Amniotic stem cell (primary cell): ENCODE data around the gene YBX1.
A peak's percentile ranks its signal among the peaks of the same experiment; 100 is the strongest.
"Not testable (repeated sequence)": the region's sequence is repeated elsewhere in the genome, so short reads cannot be mapped to it uniquely, and the experiment has no call there.

ENCODE experiments used
- DNase-seq: peaks from one replicate; lab custom pipeline; 2025; lab: John Stamatoyannopoulos, UW

Gene YBX1

DNA sequence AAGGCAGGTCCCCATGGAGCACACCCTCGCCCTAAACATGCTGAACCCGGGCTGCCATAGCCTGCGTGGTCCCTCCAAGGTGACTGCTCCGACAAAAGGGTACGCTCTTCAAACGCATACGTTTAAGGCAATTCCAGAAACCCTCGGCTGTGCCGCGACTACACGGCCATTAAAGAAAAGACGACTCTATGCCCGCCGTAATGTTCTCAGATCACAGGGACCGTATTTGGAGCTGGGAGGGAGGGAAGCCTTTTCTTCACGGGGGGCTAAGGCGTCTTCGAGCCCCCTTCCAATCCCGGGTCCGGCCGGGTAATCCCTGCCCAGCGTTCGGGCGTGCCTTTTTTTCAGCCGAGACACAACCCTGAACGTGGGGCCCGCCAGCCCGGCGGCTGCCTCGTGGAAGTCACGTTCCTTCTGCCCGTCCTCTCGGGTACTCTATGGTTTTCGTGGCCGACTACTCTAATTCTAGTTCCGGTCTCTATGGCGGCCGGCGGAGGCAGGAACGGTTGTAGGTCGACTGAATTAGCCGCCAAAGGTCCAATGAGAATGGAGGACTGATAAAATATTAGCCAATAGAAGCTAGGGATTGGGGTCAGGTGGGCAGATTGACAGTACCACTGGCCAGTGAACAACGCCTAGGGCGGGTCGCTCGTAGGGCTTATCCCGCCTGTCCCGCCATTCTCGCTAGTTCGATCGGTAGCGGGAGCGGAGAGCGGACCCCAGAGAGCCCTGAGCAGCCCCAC is at the start of gene YBX1:
Gene YBX1 (plus strand): TSS at position 678 of the 743 bp plus-strand sequence. CDS start 148 bp downstream, outside the sequence.
- DNase-seq = peak; percentile 98

DNA sequence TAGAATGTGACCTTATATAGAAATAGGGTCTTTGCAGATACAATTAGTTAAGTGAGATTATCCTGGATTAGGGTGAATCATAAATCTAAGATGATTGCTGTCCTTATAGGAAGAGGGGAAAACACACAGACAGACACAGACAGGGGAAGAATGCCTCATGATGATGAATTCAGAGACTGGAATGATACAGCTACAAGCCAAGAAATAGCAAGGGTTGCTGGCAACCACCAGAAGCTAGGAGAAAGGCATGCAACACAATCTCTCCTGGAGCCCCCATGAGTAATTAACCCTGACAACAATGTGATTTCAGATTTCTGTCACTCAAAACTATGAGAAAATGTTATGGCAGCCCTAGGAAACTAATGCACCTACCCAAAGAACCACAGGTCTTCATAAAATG is 43.1 kb upstream of the YBX1 start:
- no peak for DNase-seq

DNA sequence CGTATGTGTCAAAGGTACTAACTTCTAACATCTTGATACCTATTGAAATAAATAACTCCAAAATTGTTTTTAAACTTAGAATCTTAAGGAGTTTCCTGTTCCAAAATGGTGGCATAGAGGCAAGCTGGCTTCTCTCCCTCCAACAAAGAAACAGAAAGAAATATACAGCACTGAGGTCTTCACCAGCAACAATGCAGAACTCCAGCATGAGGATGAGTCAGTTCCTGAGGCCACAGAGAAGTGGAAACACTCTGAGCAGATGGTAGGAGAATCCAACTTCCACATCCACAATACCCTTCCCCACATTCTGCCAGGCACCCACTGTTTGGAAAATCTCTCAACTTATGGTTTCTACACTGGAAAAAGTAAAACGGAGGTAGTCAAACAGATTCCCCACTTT is 36.2 kb upstream of the YBX1 start:
- no peak for DNase-seq

DNA sequence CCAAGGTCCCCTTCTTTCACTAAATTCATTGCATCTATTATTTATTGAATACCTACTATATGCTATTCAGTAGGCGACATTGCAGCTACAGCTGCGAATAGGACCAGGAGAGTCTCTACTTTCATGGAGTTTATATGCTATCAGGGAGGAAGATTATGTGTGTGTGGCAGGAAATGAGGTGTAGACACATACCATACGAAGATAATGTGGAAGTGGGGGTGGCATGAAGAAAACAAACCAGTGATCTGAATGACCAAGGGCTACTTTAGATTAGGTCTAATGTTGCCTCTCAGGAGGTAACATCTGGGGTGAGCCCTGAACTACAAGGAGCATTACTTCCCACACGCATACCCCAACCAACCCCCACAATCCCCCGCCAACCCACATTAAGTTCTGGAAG is 25.0 kb upstream of the YBX1 start:
- no peak for DNase-seq

DNA sequence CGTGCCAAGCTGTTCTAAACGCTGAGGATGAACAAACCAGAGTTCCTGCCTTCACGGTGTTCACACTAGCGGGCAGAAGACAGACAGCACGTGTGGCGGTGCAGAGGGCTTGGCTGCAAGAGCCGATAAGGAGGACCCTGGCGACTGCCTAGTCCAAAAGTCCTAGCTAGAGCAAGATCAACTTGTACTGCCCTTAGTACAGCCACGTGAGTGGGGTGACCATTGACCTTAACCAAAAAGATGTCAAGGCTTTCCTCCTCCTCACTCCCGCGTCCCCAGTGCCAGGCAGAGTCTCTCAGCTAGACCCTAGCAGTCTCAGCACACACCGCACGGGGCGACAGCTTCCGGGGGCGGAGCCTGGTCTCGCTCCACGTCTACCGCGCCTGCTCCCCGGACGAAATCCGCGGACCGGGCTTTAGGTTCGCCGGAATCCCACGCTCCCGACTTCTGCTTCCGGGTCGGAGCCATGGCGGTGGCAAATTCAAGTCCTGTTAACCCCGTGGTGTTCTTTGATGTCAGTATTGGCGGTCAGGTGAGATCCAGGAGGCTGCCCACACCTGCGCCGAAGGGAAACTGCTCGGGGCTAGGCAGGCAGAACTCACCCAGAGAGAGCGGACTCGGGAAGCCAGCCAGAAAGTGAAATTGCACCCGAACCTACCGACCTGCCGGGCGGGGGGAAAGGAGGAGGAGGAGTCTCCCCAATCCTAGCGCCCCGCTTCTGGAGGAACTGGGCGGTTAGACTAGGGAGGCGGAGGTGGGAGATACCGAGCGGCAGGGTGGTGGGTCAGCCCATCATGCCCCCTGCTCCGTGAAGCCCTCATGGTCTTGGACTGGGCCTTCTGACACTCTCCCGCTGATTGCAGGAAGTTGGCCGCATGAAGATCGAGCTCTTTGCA is 24.0 kb upstream of the YBX1 start, which contains the start of gene PPIH:
Gene PPIH (plus strand): TSS at position 443 of the 896 bp plus-strand sequence. CDS start 24 bp downstream, at position 467.
- DNase-seq = peak; percentile 73

DNA sequence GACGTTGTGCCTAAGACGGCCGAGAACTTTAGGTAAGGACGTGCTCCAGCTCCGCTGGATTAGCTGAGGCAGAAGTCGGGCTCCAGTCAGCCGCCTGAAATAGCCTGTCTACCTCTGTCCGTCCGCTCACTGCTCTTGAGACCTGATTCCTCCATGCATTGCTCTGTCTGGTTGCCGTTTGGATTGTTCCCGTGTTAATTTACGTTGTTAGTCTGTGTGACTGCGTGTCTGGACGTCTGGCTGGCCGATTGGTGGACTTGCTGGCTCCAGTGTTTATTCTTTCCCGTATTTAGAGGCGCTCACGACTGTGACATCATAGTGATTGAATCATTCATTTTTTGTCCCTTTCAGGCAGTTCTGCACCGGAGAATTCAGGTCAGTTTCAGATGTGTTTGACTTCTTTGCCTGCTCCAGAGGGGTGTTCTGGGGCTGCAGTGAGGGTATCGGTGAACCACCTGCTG is 23.3 kb upstream of the YBX1 start:
- DNase-seq = no peak

DNA sequence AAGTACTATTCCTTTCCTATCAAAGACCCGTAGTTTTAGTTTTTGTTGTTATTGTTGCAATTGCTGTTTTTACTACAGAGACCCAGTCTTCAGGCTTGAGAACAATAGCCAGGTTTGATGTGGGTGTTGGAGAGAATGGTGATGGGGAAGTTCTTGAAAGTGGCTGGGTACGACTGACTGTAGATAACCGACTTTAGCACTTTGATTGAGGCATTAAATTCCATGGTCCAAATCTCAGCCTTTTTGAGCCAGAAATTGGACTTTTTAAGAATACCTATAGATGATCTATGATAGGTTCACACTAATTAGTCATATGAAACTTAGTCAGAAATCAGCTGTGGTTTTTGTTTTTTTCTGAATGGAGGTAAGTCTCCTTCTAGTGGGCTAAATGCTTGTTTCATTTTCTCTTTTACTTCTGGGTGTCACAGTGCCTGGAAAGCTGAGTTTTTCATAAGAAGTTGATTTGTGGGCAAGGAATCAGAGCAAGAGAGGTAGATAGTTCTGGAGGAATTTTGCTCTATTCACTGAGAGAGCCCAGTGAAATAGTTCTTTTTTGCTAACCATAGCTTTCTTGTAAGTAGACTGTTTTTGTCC is 21.2 kb upstream of the YBX1 start:
- DNase-seq = no peak

DNA sequence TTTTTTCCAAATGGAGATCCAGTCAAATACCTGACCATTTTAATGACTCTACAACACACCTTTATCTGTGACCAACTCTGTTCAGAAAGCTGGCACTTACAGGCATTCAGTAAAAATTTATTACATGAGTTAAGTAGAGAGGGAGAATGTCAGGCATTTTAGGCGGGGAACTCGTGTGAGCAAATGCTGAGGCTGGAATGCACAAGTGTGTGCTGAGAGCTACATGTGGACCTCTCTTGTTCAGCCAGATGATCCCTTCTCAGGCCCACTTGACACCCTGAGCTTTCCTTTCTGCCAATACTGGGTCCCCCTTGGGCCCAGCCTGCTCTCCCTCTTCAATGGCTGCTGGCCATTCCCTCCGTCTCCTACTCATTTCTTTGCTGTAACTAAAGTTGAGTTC is 12.3 kb upstream of the YBX1 start:
- no peak for DNase-seq

DNA sequence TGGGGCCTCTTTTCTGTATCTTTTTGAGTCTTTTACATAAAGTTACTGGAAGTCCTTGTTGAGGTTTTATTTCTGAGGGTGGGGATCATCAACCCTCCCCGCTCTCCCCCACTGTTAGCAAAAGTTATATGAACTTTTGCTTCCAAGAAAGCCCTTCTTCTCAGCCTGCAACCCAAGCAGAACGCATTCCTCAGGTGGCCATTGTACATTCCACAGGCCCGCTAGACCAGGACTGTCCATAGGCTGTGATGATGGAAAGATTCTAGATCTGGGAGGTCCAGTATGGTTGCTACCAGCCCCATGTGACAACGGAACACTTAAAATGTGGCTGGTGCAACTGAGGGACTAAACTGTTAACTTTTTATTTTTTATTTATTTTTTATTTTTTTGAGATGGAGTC is 11.8 kb upstream of the YBX1 start:
- no peak for DNase-seq

DNA sequence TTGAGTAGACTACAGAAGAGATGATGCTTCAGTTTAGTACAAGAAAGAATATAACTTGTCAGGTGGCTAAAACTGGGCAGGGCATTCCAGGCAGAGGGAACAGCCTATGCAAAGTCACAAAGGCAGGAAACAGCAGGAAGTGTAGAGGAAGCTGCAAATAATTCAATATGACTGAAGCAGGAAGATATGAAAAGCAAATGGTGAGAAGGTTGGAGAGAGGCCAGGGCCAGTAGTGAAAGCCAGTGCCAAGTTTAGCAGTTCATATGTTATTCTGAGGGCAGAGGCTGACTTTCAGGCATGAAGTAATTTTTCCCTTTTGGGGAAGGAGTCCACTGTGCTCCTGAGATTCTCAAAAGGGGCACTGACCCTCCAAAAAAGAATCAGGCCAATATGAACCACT is 8.0 kb upstream of the YBX1 start:
- no peak for DNase-seq

DNA sequence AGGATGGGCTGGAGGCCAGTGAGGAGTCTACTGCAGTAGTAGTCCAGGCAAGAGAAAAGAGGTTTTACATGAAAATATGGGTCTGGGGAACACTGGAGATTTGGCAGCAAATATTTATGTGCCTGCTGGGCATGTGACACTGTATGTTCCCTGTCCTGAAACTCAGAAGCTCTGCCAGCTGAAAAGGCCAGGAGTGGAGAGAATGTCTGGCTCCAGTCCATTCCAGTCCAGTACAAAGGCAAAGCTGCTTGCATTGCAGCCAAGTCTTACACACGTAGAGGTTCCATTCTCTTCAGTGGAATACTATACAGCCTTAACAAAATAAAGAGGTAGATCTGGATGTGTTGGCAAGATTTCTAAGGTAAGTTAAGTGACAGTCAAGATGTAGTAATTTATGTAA is 7.5 kb upstream of the YBX1 start:
- DNase-seq = no peak

DNA sequence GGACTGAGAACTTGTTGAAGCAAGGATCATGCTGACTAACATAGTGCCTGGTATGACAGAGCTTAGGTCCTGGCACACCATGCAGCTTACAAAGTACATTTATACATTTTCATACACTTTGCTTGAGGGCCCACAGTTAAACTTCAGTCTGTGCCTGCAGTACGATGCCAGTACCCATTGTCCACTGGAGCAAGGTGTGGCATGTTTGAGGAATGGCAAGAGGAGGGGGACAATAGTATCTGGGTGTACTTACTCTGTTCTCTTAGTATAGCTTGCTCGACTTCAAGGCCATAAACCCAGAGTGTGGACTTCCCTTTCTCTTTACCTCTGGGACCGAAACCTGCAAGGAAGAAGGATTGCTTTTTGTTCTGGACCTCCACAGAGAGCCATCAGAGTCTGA is 6.8 kb upstream of the YBX1 start:
- no peak for DNase-seq

DNA sequence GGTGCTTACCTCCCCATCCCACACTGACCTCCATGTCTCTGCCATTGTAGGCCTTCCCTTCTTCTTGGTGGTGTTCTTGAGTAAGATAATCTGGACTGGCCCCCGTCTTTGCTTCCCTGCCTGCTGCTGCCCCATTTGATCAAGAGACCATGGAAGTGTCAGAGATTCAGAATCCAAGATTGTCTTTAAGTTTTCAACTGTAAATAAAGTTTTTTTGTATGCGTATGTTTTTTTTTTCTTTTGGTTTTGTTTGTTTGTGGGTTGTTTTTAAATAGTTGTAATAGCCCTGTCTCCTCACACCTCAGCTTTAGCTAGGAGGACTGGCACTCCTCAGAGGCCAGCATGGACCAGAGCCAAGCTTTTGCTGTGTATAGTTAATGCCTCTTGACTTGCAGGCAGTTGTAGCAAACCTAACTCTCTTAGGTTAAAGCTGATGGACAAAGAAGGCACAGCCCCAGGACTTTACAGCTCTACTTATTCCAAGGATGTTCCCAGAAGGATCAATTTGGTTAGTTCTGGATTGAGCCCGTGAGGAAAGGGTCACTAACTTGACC is 5.6 kb upstream of the YBX1 start:
- DNase-seq = no peak

DNA sequence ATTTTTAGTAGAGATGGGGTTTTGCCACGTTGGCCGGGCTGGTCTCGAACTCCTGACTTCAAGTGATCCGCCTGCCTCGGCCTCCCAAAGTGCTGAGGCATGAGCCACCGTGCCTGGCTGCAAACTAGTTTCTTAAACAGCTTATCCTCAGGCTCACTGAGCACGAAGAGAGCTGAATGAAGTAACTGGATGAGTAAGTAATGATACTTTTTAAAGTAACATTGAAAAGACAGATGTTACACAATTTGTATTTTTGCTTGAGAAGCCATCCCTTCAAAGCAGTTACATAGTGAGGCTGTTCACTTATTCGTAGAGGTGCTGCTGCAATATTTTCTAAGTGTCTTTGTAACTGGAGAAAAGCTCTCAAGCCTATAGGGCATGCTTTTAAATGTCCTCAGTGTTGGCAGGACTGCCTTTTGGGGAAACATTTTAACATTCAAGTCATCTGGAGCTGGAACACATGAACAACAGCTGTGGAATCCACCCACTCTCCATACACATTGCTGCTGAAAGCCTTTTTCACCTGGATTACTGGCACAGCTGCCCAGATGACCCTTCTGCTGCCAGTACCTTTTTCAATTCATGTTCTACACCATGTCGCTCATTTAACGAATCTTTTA is 2.7 kb upstream of the YBX1 start:
- no peak for DNase-seq

DNA sequence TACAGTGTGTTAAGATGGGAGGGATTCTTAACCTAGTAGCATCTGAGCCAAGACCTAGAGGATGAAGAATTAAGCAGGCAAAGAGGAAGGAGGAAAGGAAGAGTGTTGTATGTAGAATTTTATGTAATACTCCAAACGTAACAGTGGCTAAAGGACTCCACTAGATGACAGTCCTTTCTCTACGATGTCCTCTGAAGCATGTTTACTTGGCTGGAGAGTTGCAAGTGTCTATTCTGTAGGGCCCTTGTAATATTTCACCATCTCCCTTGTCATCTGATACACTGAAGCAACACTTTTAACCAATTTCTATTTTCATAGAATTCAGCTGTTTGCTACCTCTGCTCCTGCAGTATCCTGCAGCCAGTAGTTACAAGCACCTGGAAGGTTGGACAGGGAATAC is 2.2 kb upstream of the YBX1 start:
- no peak for DNase-seq

DNA sequence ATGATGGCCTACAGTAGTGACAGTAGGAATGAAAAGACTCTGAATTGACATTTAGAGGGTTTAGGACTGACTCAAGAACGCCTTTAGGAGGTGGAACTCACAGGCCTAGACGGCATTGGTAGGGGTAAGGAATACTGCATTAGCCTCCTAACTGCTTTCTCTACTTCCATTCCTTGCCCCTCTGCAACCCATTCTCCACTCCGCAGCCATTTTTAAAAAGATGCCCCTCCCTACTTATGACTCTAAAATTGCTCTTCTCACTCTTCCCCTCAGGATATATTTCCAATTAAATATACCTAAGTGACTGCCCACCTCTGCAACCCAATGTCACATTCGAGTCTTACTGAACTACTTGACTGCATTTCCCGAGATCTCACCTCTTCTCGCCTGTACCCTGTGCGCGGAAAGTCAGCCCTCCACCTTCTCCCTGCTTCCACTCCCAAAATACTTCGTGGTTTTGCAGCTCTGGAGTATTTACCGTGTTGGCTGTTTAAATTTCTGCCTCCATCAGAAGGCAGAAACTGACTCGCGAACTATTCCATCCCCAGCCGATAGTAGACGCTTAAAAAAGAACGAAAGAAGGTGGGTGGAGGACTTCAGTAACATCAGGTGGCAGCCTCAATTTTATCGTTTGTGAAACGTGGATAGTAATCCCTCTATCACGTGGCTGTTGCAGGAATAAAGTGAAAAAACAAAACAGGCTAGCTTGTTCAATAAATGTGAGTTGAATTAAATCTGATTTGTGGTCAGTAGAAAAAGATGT is 1.1 kb upstream of the YBX1 start:
- no peak for DNase-seq

DNA sequence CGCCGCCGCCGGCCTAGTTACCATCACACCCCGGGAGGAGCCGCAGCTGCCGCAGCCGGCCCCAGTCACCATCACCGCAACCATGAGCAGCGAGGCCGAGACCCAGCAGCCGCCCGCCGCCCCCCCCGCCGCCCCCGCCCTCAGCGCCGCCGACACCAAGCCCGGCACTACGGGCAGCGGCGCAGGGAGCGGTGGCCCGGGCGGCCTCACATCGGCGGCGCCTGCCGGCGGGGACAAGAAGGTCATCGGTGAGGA is 193 bp downstream of the YBX1 start:
- DNase-seq = not testable (repeated sequence)

DNA sequence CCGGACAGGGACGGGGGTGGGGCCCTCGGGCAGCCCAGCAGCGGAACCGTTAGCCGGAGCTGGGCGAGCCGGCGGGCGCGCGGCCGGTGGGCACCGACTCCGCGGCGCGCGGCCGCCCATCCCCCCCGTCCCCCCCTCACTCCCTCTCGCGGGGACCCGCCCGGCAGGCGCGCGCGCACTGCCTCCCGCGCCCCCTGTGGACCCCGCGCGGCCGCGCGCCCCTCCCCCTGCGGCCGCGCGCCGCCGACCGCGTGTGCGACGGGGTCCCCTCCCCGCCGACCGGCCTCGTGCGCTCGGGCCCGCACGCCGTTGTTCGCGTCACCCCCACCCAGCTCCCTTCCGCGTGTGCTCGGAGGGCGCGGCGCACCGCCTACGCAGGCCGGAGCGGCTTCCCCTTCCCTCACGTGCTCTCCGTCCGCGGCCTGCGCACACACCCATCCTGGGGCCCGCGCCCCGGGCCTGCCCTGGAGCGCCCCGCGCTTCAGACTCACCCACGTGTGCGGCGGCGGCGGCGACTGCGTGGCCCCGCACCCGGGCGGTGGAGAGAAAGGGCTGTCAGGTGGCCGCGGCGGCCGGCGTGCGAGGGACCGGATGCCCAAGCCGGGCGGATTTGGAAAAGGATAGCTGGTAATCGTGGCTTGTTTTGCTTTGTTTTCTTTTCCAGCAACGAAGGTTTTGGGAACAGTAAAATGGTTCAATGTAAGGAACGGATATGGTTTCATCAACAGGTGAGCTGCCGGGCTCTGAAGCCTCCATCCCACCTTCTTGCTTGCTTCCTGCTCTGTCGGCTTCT is 717 bp downstream of the YBX1 start:
- peak; percentile 41 for DNase-seq

DNA sequence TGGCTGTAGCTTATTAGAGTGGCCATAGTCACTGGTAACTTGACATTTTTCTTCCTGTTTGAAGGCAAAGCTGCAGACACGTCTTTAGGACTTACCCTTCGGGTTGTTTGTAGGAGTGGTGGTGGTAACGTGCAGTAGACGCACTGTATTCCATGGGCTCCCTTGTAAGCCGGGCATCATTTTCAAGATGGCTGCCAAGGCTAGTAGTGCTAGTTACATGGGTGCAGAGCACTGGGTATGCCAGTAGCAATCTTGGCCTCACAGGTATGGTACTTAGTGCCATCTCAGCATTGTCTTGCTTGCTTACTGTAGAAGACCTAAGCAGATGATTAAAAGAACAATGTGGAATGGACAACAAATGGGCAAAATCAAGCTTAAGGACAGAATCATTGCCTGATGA is 1.9 kb downstream of the YBX1 start:
- no peak for DNase-seq

DNA sequence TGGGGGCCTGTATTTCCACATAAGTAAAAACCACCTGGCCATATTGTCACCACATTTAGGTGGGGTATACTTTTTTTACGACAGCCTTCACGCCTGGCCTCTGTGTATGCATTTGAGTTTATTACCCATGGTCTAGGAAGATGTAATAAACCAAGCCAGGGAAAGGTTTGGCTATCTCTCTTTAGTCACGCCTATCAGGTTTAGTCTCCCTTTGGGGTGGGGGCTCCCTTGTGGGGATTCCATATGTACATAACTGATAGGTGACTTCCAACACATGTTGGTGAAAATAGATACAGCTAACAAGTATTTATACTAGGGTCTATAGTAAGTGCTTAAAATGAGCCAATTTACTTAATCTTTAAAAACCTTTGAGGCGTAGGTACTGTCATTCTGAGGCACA is 4.2 kb downstream of the YBX1 start:
- DNase-seq = no peak

DNA sequence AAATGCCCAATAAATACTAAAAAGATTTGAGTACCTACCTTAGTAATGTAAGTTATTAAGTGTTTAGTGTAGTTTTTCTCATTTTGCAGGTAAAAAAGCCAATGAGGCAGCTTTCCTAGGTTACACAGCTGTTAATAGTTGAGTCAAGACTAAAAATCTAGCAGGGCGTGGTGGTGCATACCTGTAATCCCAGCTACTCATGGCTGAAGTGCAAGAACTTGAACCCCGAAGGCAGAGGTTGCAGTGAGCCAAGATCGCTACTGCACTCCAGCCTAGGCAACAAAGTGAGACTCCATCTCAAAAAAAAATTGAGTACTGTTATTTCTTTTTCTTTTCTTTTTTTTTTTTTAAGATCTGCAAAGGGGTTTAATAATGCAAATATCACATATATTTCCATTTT is 7.7 kb downstream of the YBX1 start:
- DNase-seq = no peak
